HG03520 (cell line): ENCODE measurements around the gene PRCD.
"Not testable (repeated sequence)": the region's sequence is repeated elsewhere in the genome, so short reads cannot be mapped to it uniquely, and the experiment has no call there.

ENCODE experiments used
- ATAC-seq: cut with Tn5 transposase; IDR thresholded peaks from one replicate; pipeline ENCODE4 v1.9.1; 2021; ENCODE audit warnings: mild to moderate bottlenecking, moderate library complexity; ENCODE audit not compliant: unreplicated experiment

The PRCD gene

GRCh38 chr17:76525513-76525833 is 14.4 kb upstream of the PRCD start:
- ATAC-seq: not testable (repeated sequence)

- not testable (repeated sequence) for ATAC-seq
Measured at GRCh38 chr17:76527016-76527415, 12.8 kb upstream of the PRCD start.

- ATAC-seq: no peak
Measured at GRCh38 chr17:76527430-76528111, 12.3 kb upstream of the PRCD start.

GRCh38 chr17:76528156-76528527 is 11.7 kb upstream of the PRCD start:
- no peak for ATAC-seq

GRCh38 chr17:76528528-76529223 is 11.2 kb upstream of the PRCD start:
- no peak for ATAC-seq

GRCh38 chr17:76529224-76530094 is 10.4 kb upstream of the PRCD start:
- no peak for ATAC-seq

GRCh38 chr17:76530095-76530723 is 9.6 kb upstream of the PRCD start:
- ATAC-seq: no peak

GRCh38 chr17:76530811-76531485 is 8.9 kb upstream of the PRCD start:
- no peak for ATAC-seq

GRCh38 chr17:76531486-76532038 is 8.3 kb upstream of the PRCD start:
- ATAC-seq: no peak

- ATAC-seq: no peak
Measured at GRCh38 chr17:76532072-76532651, 7.7 kb upstream of the PRCD start.

- ATAC-seq: not testable (repeated sequence)
Measured at GRCh38 chr17:76533640-76534359, 6.0 kb upstream of the PRCD start.

- no peak for ATAC-seq
Measured at GRCh38 chr17:76534831-76535732, 4.8 kb upstream of the PRCD start.

- ATAC-seq: no peak
Measured at GRCh38 chr17:76535788-76536510, 3.9 kb upstream of the PRCD start.

- ATAC-seq: no peak
Measured at GRCh38 chr17:76536511-76537287, 3.1 kb upstream of the PRCD start.

- no peak for ATAC-seq
Measured at GRCh38 chr17:76537288-76537577, 2.6 kb upstream of the PRCD start.

GRCh38 chr17:76537578-76538280 is 2.1 kb upstream of the PRCD start, which contains the start of gene CYGB:
TSS of gene CYGB (minus strand) at chr17:76537709. CDS start at chr17:76537542, 167 bp downstream.
- no peak for ATAC-seq
